Measurements from ENCODE around the gene UMAD1.

DNA sequence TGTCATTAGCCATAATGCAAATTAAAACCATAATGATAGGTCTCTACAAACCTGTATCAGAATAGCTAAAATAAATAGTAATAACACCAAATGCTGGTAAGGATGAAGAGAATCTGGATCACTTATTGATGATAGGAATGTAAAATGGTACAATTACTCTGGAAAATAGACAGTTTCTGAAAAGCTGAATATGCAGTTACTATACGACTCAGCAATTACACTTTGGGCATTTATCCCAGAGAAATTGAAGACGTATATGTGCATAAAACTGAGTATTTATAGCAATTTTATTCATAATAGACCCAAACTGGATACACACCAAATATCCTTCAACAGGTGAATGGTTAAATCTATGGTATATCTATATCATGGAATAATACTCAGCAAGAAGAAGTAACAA, 69.9 kb downstream of the UMAD1 start:
- TF ChIP-seq CTCF (IDR thresholded peaks at IDR 0.05; ENCODE audit: insufficient read depth, low read length) (no peak), GABPA (IDR thresholded peaks at IDR 0.05; ENCODE audit: low read depth) (no peak), POLR2AphosphoS5 (IDR thresholded peaks at IDR 0.05; ENCODE audit: low read depth) (no peak), REST (IDR thresholded peaks at IDR 0.05; ENCODE audit: insufficient replicate concordance, low read depth) (no peak)

Measured in HL-60 (cell line).